Thoracic aorta (tissue), 2 donors: ENCODE data around the gene SEZ6. TPM values are rescaled to one million over a fixed set of nuclear protein-coding genes. Genes with fewer than 3 reads are reported as not detected.

Experiments used
- ATAC-seq: fragments of 150-250 bp; one replicate; pipeline ENCODE4 v1.8.0; 2017; ENCODE audit warnings: low read depth; ENCODE audit not compliant: insufficient number of reproducible peaks, low FRiP score
- DNase-seq: peaks from one replicate; pipeline ENCODE4 v3.0.0-alpha.2; 2020; ENCODE audit warnings: low spot score
- H3K27ac ChIP-seq, 2 donors: fragments of 200-600 bp; sonication (generic); 1 replicate in 1 of 2; 2 replicates in 1 of 2; pipeline ENCODE4 v1.5.1; 2016; ENCODE audit warnings: mild to moderate bottlenecking in 2 of 2, moderate library complexity in 2 of 2
- H3K27me3 ChIP-seq: fragments of 200-600 bp; sonication (generic); replicated peaks from 2 replicates; pipeline ENCODE4 v1.6.0; 2016; ENCODE audit warnings: mild to moderate bottlenecking; ENCODE audit not compliant: insufficient read depth
- H3K36me3 ChIP-seq: fragments of 200-600 bp; sonication (generic); one replicate; pipeline ENCODE4 v1.5.1; 2016
- H3K4me1 ChIP-seq, 2 donors: fragments of 200-600 bp; sonication (generic); 1 replicate in 1 of 2; 2 replicates in 1 of 2; pipeline versions ENCODE4 v1.5.1 to v1.6.0; 2016; ENCODE audit warnings: low read depth in 2 of 2, mild to moderate bottlenecking in 1 of 2; ENCODE audit not compliant: control insufficient read depth in 1 of 2
- H3K4me3 ChIP-seq: fragments of 200-600 bp; sonication (generic); 2 replicates; pipeline ENCODE4 v1.5.1; 2016; ENCODE audit warnings: mild to moderate bottlenecking
- H3K9me3 ChIP-seq: fragments of 200-600 bp; sonication (generic); 2 replicates; pipeline ENCODE4 v1.5.1; 2016
- CTCF ChIP-seq: fragments of 200-600 bp; sonication (generic); IDR thresholded peaks from one replicate; pipeline ENCODE4 v1.5.1; 2019; ENCODE audit warnings: antibody characterized with exemption
- total RNA-seq, 2 donors: library from RNA; depleted of rRNA; stranded (reverse); fragments of >200 nt; gene quantifications; one replicate each; pipeline versions ENCODE4 v1.1.0 to v1.2.3, GENCODE V29; 2016

SEZ6 gene
- total RNA-seq, 2 donors from 2014 or later = not detected

- ATAC-seq = no peak
- Histone ChIP-seq H3K9me3 (no peaks in the 10 kb centered on the region), H3K4me1 (no peaks in the 10 kb centered on the region), H3K4me3 (no peak overlapping the region), H3K36me3 (no peaks in the 10 kb centered on the region), H3K27me3 (no peaks in the 10 kb centered on the region), H3K27ac (no peak overlapping the region)
- DNase-seq = no peak
- no peak for TF ChIP-seq CTCF
These were observed 37.5 kb downstream of the SEZ6 start for GRCh38 chr17:28968231-28968913.

- no peaks in the 10 kb centered on the region for H3K4me1 ChIP-seq
- DNase-seq (no peak), ATAC-seq (no peak)
These were observed 38.4 kb downstream of the SEZ6 start for GRCh38 chr17:28967221-28968135.

GRCh38 chr17:28963841-28964240, 42.0 kb downstream of the SEZ6 start:
- Histone ChIP-seq H3K4me3 (no peak overlapping the region), H3K4me1 (no peaks in the 10 kb centered on the region), H3K27ac (no peak overlapping the region), H3K27me3 (no peaks in the 10 kb centered on the region), H3K9me3 (no peaks in the 10 kb centered on the region), H3K36me3 (no peaks in the 10 kb centered on the region)
- DNase-seq (no peak), ATAC-seq (no peak)
- TF ChIP-seq CTCF = no peak

More at GRCh38 chr17:28967221-28968135, 38.4 kb downstream of the SEZ6 start:
- no peaks in the 10 kb centered on the region for H3K36me3 ChIP-seq
- no peaks in the 10 kb centered on the region for H3K9me3 ChIP-seq
- no peaks in the 10 kb centered on the region for H3K27me3 ChIP-seq
- H3K4me3 ChIP-seq = no peak overlapping the region
- no peak for TF ChIP-seq CTCF
- H3K27ac ChIP-seq = no peak overlapping the region

GRCh38 chr17:28963055-28963611, 42.7 kb downstream of the SEZ6 start:
- no peak overlapping the region for H3K4me3 ChIP-seq
- H3K27me3 ChIP-seq = no peaks in the 10 kb centered on the region
- H3K4me1 ChIP-seq = no peaks in the 10 kb centered on the region
- DNase-seq (no peak), ATAC-seq (no peak)
- H3K36me3 ChIP-seq = no peaks in the 10 kb centered on the region
- TF ChIP-seq CTCF = no peak
- H3K9me3 ChIP-seq = no peaks in the 10 kb centered on the region
- no peak overlapping the region for H3K27ac ChIP-seq

GRCh38 chr17:28961391-28961790, 44.4 kb downstream of the SEZ6 start:
- DNase-seq = no peak
- H3K4me1 ChIP-seq = no peaks in the 10 kb centered on the region
- TF ChIP-seq CTCF = no peak
- no peaks in the 10 kb centered on the region for H3K27me3 ChIP-seq
- no peaks in the 10 kb centered on the region for H3K36me3 ChIP-seq
- no peak overlapping the region for H3K4me3 ChIP-seq
- H3K27ac ChIP-seq = no peak overlapping the region
- H3K9me3 ChIP-seq = no peaks in the 10 kb centered on the region
- ATAC-seq = no peak
